SIG-M5 treated with dmso at 0.1 percent for 504 hours (cell line): Measurements from ENCODE around the gene CADPS.
A peak's percentile ranks its signal among the peaks of the same experiment; 100 is the strongest.

Experiments used
- DNase-seq: peaks from one replicate; lab custom pipeline; 2025; ENCODE audit not compliant: unreplicated experiment; lab: John Stamatoyannopoulos, UW

The CADPS gene

GRCh38 chr3:62874711-62875557 is at the start of gene CADPS:
Gene CADPS, minus strand, starts transcription at chr3:62875416. Its CDS starts 387 bp downstream, at chr3:62875029.
- no peak for DNase-seq

GRCh38 chr3:62923066-62923465 is 47.9 kb upstream of the CADPS start:
- no peak for DNase-seq

- DNase-seq, result no peak
These were observed 47.1 kb upstream of the CADPS start for GRCh38 chr3:62922326-62922725.

DNA sequence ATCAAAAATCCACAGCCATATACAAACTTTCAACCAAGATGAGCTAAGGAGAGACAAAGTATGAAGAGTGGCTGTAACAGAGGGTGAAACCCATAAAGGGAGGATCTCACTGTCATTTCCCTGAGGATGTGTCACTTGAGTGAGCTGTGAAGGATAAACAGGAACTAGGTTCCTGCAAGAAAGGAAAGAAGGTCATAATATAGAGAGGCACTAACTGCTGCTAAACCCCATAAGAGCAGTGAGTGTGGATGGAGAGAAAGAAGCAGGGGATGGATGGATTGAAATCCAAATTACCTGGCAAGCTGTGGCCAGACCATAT is 45.2 kb upstream of the CADPS start:
- DNase-seq, result no peak

GRCh38 chr3:62919784-62920465 is 44.7 kb upstream of the CADPS start:
- DNase-seq, result no peak

- no peak for DNase-seq
These were observed 43.6 kb upstream of the CADPS start for GRCh38 chr3:62918777-62919176.

DNA sequence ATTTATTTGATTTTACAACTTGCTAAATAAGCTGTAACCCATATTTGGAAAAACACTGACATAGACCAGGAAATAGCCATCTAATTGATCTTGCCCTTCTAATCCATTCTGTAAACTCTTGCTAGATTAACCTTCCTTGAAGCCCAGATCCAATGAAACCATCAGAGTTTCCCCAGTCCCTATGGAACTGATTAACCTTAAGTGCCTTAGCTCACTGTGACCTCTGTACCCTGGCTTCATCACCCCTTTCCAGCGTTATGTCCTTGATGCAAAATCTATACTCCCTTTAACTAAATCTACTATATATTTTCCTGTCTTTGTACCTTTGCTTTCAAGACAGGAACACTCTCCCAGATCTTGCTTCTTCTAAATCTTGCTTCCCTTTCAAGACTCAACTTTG is 42.9 kb upstream of the CADPS start:
- DNase-seq, result no peak

DNA sequence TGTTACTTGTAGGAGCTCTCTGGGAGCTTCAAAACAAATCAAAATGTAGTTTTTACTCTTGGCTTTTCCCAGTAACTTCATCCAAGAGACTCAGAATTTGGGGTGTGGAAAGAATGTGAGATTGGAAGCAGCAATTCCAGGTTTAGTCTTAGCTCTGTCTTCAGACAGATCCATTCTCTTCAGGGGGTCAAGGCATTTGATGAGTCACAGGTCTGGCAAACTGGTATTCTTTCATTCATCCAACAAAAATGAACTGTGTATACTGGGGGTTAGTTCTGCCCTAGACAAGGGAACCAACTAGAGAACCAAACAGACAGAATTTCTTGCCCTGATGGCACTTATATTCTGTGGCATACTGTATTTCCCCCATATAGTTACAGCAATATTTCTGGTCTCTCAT is 36.3 kb upstream of the CADPS start:
- DNase-seq, result no peak

- DNase-seq, result no peak
These were observed 30.1 kb upstream of the CADPS start for GRCh38 chr3:62905331-62905730.

- no peak for DNase-seq
These were observed 23.6 kb upstream of the CADPS start for GRCh38 chr3:62898530-62899496.

- DNase-seq, result no peak
These were observed 20.7 kb upstream of the CADPS start for GRCh38 chr3:62895901-62896300.

GRCh38 chr3:62892951-62893350 is 17.7 kb upstream of the CADPS start:
- no peak for DNase-seq

DNA sequence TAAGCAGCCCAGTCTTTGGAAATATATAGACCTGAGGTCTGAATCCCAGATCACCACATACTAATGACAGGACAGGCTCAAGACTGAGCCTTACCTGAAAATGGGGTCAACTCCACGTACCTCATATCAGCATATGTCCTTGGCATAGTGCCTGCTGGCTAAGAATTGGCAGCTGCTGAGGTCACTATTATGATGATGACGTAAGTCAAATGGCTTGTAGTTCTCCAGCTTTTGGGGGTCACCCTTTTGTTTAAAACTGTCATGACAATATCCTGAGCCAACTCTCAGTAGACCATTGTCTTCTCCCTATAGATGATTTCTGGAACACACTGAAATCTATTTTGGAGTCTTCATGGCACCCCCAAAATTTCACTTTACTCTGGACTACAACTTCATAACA is 16.8 kb upstream of the CADPS start:
- no peak for DNase-seq

GRCh38 chr3:62888778-62889177 is 13.6 kb upstream of the CADPS start:
- no peak for DNase-seq

DNA sequence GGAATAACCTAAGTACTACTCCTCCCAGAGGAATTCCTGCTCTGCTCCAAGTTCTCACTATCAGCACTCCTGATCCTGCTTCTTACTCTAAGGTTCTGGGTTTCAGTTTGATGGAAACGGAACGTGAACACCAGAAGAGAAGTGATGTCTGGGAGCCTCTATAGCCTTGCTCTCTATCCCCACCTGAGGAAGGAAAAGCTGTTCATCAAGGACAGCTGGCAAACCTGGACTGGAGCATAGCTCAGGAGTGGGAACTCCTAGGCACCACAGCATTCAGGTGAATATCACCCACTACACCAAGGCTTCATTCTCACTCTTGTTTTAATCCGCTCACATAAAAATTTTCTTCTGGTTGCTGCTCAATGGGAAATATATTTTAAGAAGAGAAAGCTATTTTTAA is 13.0 kb upstream of the CADPS start:
- DNase-seq, result peak; percentile 51

DNA sequence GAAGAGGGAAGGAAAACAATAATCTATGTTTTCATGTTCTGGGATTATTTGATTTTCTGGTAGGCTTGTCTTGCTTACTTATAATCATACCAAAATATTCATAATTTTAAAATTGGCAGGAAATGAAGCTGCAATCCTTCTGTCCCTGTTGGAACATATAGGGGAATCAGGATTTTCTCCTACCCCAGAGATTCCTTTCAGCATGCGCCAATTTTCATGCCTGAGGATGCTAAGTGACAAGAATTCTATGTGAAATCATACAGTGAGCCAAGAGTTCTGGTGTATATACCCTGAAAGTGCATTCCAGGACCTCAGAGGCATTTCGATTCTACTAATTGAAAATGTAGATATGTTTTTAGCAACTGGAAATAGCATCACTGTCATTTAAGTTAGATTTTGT is 9.9 kb upstream of the CADPS start:
- no peak for DNase-seq

DNA sequence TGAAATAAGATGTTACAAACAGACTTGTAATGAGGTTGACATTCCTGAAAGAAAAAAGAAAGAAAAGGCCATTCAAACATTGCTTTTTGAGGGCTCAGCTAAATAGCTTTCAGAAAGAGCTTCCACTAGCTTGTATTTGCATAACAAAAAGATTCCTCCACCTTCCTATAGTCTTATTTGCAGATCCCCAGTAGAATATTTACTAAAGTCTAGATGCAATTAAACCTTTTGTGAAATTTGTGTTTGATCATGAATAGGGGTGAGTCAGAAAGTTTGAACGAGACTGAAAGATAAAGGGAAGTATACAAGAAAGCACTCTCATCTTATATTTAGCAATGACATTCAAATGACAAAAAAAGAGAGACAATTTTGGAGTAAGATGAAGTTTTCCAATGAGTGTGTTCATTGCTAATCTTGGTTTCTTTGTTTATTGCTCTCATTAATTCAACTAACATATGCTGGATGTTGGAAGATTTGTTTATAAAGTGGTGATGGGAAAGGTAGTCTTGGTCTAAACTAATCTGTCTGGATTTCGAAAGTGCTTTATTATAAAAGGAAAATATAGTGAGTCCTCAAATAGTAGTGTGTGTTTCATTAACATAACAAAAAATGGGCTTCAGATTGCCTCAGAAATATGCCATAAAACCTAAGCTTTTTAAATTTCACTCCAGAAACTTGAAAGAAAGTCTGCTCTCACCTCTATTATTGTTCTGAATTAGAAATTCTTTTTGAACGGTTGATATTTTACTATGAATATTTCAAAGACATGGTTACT is 9.1 kb upstream of the CADPS start:
- DNase-seq, result peak; percentile 57

DNA sequence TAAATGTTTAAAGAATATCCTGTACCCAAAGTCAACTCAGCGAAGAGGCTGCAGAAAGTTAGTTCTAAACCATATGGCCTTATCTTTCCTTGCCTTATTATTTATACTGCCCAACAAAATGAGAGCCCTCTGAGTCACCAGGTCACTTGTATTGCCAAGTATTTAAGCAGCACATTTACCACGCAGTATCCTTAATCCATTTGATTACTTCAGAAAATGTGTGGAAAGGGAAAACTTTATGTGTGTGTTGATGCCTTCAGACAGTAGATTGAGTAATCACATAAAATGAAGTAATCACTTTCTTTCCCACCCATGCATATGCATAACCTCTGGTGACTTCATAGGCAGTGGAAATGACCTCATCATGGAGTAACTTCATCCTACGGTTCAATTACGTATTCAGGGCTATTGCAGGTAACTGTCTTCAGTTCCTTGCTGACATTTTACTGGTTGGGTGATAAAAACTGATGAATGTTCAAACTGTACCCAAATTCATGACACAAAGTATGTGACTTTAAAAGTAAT is 7.5 kb upstream of the CADPS start:
- no peak for DNase-seq

GRCh38 chr3:62876064-62876463 is 848 bp upstream of the CADPS start:
- DNase-seq, result no peak

- no peak for DNase-seq
These were observed 364 bp upstream of the CADPS start for GRCh38 chr3:62875558-62876002.
